ENCODE results near the gene KCNF1. TPM values are rescaled to one million over a fixed set of nuclear protein-coding genes. Genes with fewer than 3 reads are reported as not detected.

The KCNF1 gene
- total RNA-seq, 1 experiment from 2014 or later: 1.2 TPM

DNA sequence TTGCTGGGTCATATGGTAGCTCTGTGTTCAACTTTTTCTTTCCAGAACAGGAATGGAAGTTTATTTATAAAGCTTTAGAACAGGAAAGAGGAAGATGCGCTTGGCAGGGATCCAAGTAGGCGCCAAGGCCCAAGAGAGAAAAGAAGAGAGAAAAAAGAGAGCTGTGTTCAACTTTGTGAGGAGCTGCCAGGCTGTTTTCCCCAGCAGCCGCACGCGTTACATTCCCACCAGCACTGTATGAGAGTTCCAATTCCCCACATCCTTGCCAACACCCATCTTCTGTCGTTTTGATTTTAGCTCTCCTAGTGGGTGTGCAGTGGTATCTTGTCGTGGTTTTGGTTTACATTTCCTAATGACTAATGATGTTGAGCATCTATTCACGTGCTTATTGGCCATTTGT, 51.4 kb downstream of the KCNF1 start:
- H3K36me3 Mint-ChIP-seq: no peaks in the 10 kb centered on the region
- TF ChIP-seq OVOL2 (CRISPR knock-in tag; IDR thresholded peaks at IDR 0.05; ENCODE audit: borderline replicate concordance) (no peak), ESRRA (CRISPR knock-in tag; IDR thresholded peaks at IDR 0.05; ENCODE audit: borderline replicate concordance) (no peak), NR3C1 (CRISPR knock-in tag; conservative IDR thresholded peaks at IDR 0.05; ENCODE audit: low read depth) (no peak), ZNF121 (CRISPR knock-in tag; IDR thresholded peaks at IDR 0.05) (no peak), ZNF219 (CRISPR knock-in tag; IDR thresholded peaks at IDR 0.05; ENCODE audit: borderline replicate concordance) (no peak), KAT7 (CRISPR knock-in tag; IDR thresholded peaks at IDR 0.05; ENCODE audit: borderline replicate concordance) (no peak), IRF2 (CRISPR knock-in tag; IDR thresholded peaks at IDR 0.05; ENCODE audit: borderline replicate concordance, low read depth) (no peak), RELA (CRISPR knock-in tag; IDR thresholded peaks at IDR 0.05; ENCODE audit: borderline replicate concordance) (no peak)
- TF ChIP-seq, protein P1, sequence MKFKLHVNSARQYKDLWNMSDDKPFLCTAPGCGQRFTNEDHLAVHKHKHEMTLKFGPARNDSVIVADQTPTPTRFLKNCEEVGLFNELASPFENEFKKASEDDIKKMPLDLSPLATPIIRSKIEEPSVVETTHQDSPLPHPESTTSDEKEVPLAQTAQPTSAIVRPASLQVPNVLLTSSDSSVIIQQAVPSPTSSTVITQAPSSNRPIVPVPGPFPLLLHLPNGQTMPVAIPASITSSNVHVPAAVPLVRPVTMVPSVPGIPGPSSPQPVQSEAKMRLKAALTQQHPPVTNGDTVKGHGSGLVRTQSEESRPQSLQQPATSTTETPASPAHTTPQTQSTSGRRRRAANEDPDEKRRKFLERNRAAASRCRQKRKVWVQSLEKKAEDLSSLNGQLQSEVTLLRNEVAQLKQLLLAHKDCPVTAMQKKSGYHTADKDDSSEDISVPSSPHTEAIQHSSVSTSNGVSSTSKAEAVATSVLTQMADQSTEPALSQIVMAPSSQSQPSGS (CRISPR knock-in tag; IDR thresholded peaks at IDR 0.05; ENCODE audit: borderline replicate concordance, low read depth): no peak
- TF ChIP-seq, protein P2, sequence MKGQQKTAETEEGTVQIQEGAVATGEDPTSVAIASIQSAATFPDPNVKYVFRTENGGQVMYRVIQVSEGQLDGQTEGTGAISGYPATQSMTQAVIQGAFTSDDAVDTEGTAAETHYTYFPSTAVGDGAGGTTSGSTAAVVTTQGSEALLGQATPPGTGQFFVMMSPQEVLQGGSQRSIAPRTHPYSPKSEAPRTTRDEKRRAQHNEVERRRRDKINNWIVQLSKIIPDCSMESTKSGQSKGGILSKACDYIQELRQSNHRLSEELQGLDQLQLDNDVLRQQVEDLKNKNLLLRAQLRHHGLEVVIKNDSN (CRISPR knock-in tag; IDR thresholded peaks at IDR 0.05): no peak
- TF ChIP-seq, protein P3, sequence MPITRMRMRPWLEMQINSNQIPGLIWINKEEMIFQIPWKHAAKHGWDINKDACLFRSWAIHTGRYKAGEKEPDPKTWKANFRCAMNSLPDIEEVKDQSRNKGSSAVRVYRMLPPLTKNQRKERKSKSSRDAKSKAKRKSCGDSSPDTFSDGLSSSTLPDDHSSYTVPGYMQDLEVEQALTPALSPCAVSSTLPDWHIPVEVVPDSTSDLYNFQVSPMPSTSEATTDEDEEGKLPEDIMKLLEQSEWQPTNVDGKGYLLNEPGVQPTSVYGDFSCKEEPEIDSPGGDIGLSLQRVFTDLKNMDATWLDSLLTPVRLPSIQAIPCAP (CRISPR knock-in tag; IDR thresholded peaks at IDR 0.05): no peak
- POLR2A ChIA-PET: no interaction called here
- ATAC-seq (no peak), DNase-seq (ENCODE audit: low spot score) (no peak)
- no peak overlapping the region for H3K27ac Mint-ChIP-seq
- H3K4me3 Mint-ChIP-seq: no peak overlapping the region
- CTCF ChIA-PET: interaction anchor here (0.7 to 0.8 kb wide), 2 partner anchors 32 to 53 kb away, joined by 4 to 5 read pairs; no protein-coding TSS in a partner anchor
- no peaks in the 10 kb centered on the region; the same call in 1 of the 2 replicates for H3K27me3 Mint-ChIP-seq (ENCODE audit: low read depth)
- no peaks in the 10 kb centered on the region for H3K9me3 Mint-ChIP-seq
- peaks cover 20% of the 10 kb centered on the region for H3K4me1 Mint-ChIP-seq

Other genes with a start within 250 kb of the KCNF1 start
- gene NOL10, start 222.0 kb upstream of the KCNF1 start, total RNA-seq (2021): 28.1 to 31.8 TPM (median 28.7 TPM) in 3 replicates
- gene ATP6V1C2, start 190.3 kb upstream of the KCNF1 start, total RNA-seq (2021): 0.42 to 1.9 TPM (median 1.2 TPM) in 3 replicates
- gene PDIA6, start 99.1 kb upstream of the KCNF1 start, total RNA-seq (2021): 331 to 344 TPM (median 340 TPM) in 3 replicates
- gene SLC66A3, start 243.5 kb downstream of the KCNF1 start, total RNA-seq (2021): 11.7 to 14.8 TPM (median 12.5 TPM) in 3 replicates